Measurements from ENCODE around the gene IGF1R.
A peak's percentile ranks its signal among the peaks of the same experiment; 100 is the strongest.

DNA sequence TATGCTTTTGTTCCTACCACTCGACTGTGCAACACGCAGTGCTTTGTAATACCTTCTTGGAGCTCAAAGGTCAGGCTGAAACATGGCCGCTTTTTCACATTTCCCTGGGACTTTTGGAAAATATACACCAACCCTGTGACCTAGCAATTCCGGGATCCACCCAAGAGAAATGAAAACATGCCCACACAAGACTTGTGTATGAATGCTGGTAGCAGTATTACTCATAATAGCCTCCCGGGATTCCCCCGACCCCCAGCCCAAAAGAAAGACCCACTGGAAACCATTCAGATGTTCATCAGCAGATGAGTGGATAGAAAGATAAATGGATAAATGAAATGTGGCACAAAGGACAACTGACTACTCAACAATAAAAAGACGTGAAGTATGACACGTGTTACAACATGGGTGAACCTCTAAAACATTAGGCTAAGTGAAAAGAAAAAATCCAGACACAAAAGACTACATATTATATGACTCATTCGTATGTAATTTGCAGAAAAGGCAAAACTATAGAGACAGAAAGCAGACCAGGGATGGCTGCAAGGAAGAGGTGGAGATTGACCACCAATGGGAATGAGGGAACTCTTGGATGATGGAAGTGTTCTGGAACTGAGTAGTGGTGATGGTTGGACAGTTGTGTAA is 255.2 kb downstream of the IGF1R start:
- TF ChIP-seq, protein P1, sequence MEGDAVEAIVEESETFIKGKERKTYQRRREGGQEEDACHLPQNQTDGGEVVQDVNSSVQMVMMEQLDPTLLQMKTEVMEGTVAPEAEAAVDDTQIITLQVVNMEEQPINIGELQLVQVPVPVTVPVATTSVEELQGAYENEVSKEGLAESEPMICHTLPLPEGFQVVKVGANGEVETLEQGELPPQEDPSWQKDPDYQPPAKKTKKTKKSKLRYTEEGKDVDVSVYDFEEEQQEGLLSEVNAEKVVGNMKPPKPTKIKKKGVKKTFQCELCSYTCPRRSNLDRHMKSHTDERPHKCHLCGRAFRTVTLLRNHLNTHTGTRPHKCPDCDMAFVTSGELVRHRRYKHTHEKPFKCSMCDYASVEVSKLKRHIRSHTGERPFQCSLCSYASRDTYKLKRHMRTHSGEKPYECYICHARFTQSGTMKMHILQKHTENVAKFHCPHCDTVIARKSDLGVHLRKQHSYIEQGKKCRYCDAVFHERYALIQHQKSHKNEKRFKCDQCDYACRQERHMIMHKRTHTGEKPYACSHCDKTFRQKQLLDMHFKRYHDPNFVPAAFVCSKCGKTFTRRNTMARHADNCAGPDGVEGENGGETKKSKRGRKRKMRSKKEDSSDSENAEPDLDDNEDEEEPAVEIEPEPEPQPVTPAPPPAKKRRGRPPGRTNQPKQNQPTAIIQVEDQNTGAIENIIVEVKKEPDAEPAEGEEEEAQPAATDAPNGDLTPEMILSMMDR (IDR thresholded peaks at IDR 0.05), result no peak
- TF ChIP-seq POLR2AphosphoS5 (IDR thresholded peaks at IDR 0.05) (peak in 1 of 4 donors; percentile 12), POLR2A (IDR thresholded peaks at IDR 0.05) (no peak), EP300 (IDR thresholded peaks at IDR 0.05) (no peak)
